T-cell (primary cell): ENCODE results near the gene CADM2. TPM values are rescaled to one million over a fixed set of nuclear protein-coding genes. Genes with fewer than 3 reads are reported as not detected.

Experiments
- ATAC-seq, 4 experiments: fragments of 200-7000 bp in 3 of 4; fragments of 150-1000 bp in 1 of 4; cut with Tn5 transposase; replicated peaks in 1 of 4; 1 replicate in 3 of 4; 2 replicates in 1 of 4; pipeline ENCODE4 v1.10.0; 2021; ENCODE audit warnings: moderate library complexity in 3 of 4, mild to moderate bottlenecking in 2 of 4, moderate number of reproducible peaks in 1 of 4
- CTCF ChIA-PET, 2 donors: fragments of 300-600 bp; sonication (Branson Sonifier 250); formaldehyde crosslinking; loops; one replicate each; lab custom pipeline; 2022; ENCODE audit warnings: antibody characterized with exemption in 2 of 2; lab: Charles Lee
- POLR2A ChIA-PET, 2 donors: fragments of 300-600 bp; sonication (Branson Sonifier 250); formaldehyde crosslinking; loops; one replicate each; lab custom pipeline; 2022; ENCODE audit warnings: antibody characterized with exemption in 2 of 2; lab: Charles Lee
- DNase-seq, 35 experiments: peaks; one replicate each; pipeline versions ENCODE4 v3.0.0 to v3.0.0-alpha.2; 2013 to 2023
- H3K27ac ChIP-seq: one replicate; pipeline ENCODE4 v1.5.1; 2013; ENCODE audit warnings: low read length
- H3K27me3 ChIP-seq, 2 experiments: replicated peaks in 1 of 2; 1 replicate in 1 of 2; 2 replicates in 1 of 2; pipeline versions ENCODE4 v1.6.1 to v1.7.0; 2013; ENCODE audit warnings: low read length in 1 of 2, mixed read lengths in 1 of 2; ENCODE audit not compliant: control insufficient read depth in 2 of 2, insufficient read depth in 2 of 2; ENCODE audit errors: extremely low read depth in 1 of 2
- H3K36me3 ChIP-seq, 2 donors: 1 replicate in 1 of 2; 2 replicates in 1 of 2; pipeline versions ENCODE4 v1.6.1 to v1.7.0; 2013; ENCODE audit warnings: low read length in 1 of 2; ENCODE audit not compliant: control insufficient read depth in 2 of 2, insufficient read depth in 1 of 2; ENCODE audit errors: extremely low read depth in 1 of 2
- H3K4me1 ChIP-seq, 2 experiments: 1 replicate in 1 of 2; 2 replicates in 1 of 2; pipeline versions ENCODE4 v1.6.1 to v1.7.0; 2013; ENCODE audit warnings: low read length in 2 of 2, mixed read lengths in 1 of 2; ENCODE audit not compliant: insufficient read depth in 2 of 2, control insufficient read depth in 1 of 2; ENCODE audit errors: extremely low read depth in 1 of 2
- H3K4me3 ChIP-seq, 2 donors: 1 replicate in 1 of 2; 2 replicates in 1 of 2; pipeline versions ENCODE4 v1.5.1 to v1.7.0; 2013; ENCODE audit warnings: mild to moderate bottlenecking in 2 of 2, low read length in 1 of 2, moderate library complexity in 1 of 2; ENCODE audit not compliant: control insufficient read depth in 1 of 2; ENCODE audit errors: extremely low read depth in 1 of 2
- H3K9me3 ChIP-seq: 2 replicates; pipeline ENCODE4 v1.7.0; 2013
- H3K27ac Mint-ChIP-seq, 2 donors: one replicate each; pipeline ENCODE4 v1.8.0; 2020 to 2021; ENCODE audit warnings: mild to moderate bottlenecking in 2 of 2, mixed read lengths in 2 of 2
- H3K27me3 Mint-ChIP-seq, 2 donors: one replicate each; pipeline ENCODE4 v1.8.0; 2021 to 2022; ENCODE audit warnings: mixed read lengths in 2 of 2
- H3K36me3 Mint-ChIP-seq: one replicate; pipeline ENCODE4 v1.8.0; 2021; ENCODE audit warnings: mixed read lengths
- H3K4me1 Mint-ChIP-seq, 3 donors: one replicate each; pipeline ENCODE4 v1.8.0; 2020 to 2022; ENCODE audit warnings: mixed read lengths in 3 of 3, mild to moderate bottlenecking in 1 of 3
- H3K4me3 Mint-ChIP-seq, 3 donors: one replicate each; pipeline ENCODE4 v1.8.0; 2020 to 2022; ENCODE audit warnings: mild to moderate bottlenecking in 3 of 3, mixed read lengths in 3 of 3, moderate library complexity in 3 of 3
- H3K9me3 Mint-ChIP-seq, 3 donors: one replicate each; pipeline ENCODE4 v1.8.0; 2020 to 2022; ENCODE audit warnings: mixed read lengths in 3 of 3
- WGBS: methylation state at CpG from one replicate; pipeline ENCODE4 v1.1.5; 2013; ENCODE audit warnings: missing lambda C conversion rate; ENCODE audit not compliant: insufficient coverage; 5-methylcytosine and 5-hydroxymethylcytosine counted together
- total RNA-seq, 35 experiments: library from RNA in 6 of 35; stranded (reverse) in 6 of 35; fragments of 120-200 nt in 1 of 35; gene quantifications; one replicate each; pipeline versions ENCODE4 v1.2.1 to v1.2.4 and lab custom pipeline; 2013 to 2026

Gene CADM2
- total RNA-seq, 5 donors from 2014 or later (not counting 1 experiment from before 2014, with no cell fraction given): 0.23 to 0.25 TPM; not detected in 3

DNA sequence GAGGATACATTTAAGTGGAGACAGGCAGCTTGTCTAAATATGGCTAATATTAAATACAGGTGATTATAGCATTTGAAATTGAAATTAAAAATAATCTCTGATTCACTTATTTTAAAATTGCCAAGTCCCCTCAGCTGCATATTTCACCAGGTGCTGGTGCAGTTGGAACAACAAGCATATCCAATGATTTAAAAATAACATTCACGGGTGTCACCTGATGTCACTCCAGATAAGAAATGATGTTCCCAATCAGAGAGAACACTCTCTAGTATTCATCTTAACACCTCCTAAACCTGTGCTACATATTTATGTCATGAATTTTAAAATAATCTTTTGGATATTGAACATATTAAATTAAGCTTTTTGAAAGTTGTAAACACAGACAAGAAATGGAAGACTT lies 249.9 kb downstream of the CADM2 start:
- ChIA-PET CTCF (no interaction called here), POLR2A (no interaction called here)
- H3K27me3 Mint-ChIP-seq: no peaks in the 10 kb centered on the region
- no peaks in the 10 kb centered on the region for H3K36me3 Mint-ChIP-seq
- DNase-seq: no peak
- no peaks in the 10 kb centered on the region for H3K4me1 Mint-ChIP-seq
- no peaks in the 10 kb centered on the region for H3K4me1 ChIP-seq
- no peak overlapping the region for H3K27ac ChIP-seq
- WGBS: no CpG with 5 or more reads among the region's 1 CpG
- no peak for ATAC-seq
- no peaks in the 10 kb centered on the region for H3K36me3 ChIP-seq
- no peak overlapping the region for H3K4me3 ChIP-seq
- H3K4me3 Mint-ChIP-seq: no peak overlapping the region
- H3K9me3 ChIP-seq: no peaks in the 10 kb centered on the region
- no peak overlapping the region for H3K27ac Mint-ChIP-seq
- H3K9me3 Mint-ChIP-seq: peaks cover 4 to 26% (median 14%) of the 10 kb centered on the region in 3 donors
- H3K27me3 ChIP-seq: no peaks in the 10 kb centered on the region

DNA sequence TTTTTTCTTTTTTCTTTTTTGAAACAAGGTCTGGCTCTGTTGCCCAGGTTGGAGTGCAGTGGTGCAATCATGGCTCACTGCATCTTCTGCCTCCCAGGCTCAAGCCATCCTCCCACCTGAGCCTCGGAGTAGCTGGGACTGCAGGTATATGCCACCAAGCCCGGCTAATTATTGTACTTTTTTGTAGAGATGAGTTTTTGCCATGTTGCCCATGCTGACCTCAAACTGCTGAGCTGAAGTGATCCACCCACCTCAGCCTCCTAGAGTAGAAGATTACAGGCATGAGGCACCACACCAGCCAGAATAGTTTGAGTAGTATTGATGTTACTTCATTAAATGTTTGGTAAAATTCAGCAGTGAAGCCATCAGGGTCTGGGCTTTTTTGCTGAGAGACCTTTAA lies 251.8 kb downstream of the CADM2 start:
- Mint-ChIP-seq H3K36me3 (no peaks in the 10 kb centered on the region), H3K9me3 (peaks cover 7 to 32% (median 18%) of the 10 kb centered on the region in 3 donors), H3K4me3 (no peak overlapping the region), H3K27me3 (no peaks in the 10 kb centered on the region), H3K27ac (no peak overlapping the region), H3K4me1 (no peaks in the 10 kb centered on the region)
- POLR2A ChIA-PET: no interaction called here
- ATAC-seq: no peak
- CTCF ChIA-PET: no interaction called here
- Histone ChIP-seq H3K4me1 (no peaks in the 10 kb centered on the region), H3K27me3 (no peaks in the 10 kb centered on the region), H3K36me3 (no peaks in the 10 kb centered on the region), H3K9me3 (no peaks in the 10 kb centered on the region), H3K4me3 (no peak overlapping the region), H3K27ac (no peak overlapping the region)
- no peak for DNase-seq
- no CpG with 5 or more reads among the region's 2 CpGs for WGBS

DNA sequence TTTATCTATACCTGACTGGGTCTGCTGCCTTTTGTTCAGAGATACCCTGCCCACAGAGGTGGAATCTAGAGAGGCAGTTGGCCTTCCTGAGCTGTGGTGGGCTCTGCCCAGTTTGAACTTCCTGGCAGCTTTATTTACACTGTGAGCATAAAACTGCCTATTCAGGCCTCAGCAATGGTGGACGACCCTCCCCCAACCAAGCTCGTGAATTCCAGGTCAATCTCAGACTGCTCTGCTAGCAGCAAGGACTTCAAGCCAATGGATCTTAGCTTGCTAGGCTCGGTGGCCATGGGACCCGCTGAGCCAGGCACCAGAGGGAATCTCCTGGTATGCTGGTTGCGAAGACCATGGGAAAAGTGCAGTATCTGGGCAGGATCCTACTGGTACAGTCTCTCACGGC lies 270.2 kb downstream of the CADM2 start:
- Mint-ChIP-seq H3K4me3 (no peak overlapping the region), H3K27me3 (no peaks in the 10 kb centered on the region), H3K9me3 (peaks cover 22 to 40% (median 34%) of the 10 kb centered on the region in 3 donors), H3K27ac (no peak overlapping the region), H3K4me1 (no peaks in the 10 kb centered on the region), H3K36me3 (no peaks in the 10 kb centered on the region)
- no peak overlapping the region for H3K27ac ChIP-seq
- DNase-seq: no peak
- WGBS: 61% methylated on average over 6 of the region's 6 CpGs
- ChIA-PET POLR2A (no interaction called here), CTCF (no interaction called here)
- no peaks in the 10 kb centered on the region for H3K4me1 ChIP-seq
- no peak for ATAC-seq
- no peaks in the 10 kb centered on the region for H3K9me3 ChIP-seq
- no peaks in the 10 kb centered on the region for H3K27me3 ChIP-seq
- no peak overlapping the region for H3K4me3 ChIP-seq
- no peaks in the 10 kb centered on the region for H3K36me3 ChIP-seq

DNA sequence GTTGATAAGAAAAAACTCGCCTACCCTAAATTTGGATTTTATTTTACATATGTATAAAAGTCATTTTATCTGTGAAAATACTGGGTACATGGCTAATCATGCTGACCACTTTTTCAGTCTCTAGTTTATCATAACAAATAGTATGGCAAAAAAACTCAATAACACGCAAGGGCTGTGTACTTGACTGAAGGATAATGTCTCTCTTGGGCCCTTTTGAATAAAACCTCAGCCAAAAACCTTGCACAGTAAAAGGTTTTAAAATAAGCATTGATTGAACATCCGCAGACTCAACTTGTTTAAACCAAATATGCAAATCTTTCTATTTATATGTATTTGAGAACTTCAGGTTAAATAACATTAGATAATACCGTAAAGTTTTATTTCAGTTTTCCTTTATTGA lies 285.3 kb downstream of the CADM2 start:
- Histone ChIP-seq H3K27me3 (no peaks in the 10 kb centered on the region), H3K27ac (no peak overlapping the region), H3K4me1 (no peaks in the 10 kb centered on the region), H3K36me3 (no peaks in the 10 kb centered on the region), H3K4me3 (no peak overlapping the region), H3K9me3 (no peaks in the 10 kb centered on the region)
- Mint-ChIP-seq H3K9me3 (peaks cover 0 to 8% (median 2%) of the 10 kb centered on the region in 3 donors), H3K27me3 (no peaks in the 10 kb centered on the region), H3K27ac (no peak overlapping the region), H3K4me1 (no peaks in the 10 kb centered on the region), H3K36me3 (no peaks in the 10 kb centered on the region), H3K4me3 (no peak overlapping the region)
- no peak for ATAC-seq
- POLR2A ChIA-PET: no interaction called here
- no peak for DNase-seq
- CTCF ChIA-PET: no interaction called here
- WGBS: no CpG with 5 or more reads among the region's 4 CpGs

DNA sequence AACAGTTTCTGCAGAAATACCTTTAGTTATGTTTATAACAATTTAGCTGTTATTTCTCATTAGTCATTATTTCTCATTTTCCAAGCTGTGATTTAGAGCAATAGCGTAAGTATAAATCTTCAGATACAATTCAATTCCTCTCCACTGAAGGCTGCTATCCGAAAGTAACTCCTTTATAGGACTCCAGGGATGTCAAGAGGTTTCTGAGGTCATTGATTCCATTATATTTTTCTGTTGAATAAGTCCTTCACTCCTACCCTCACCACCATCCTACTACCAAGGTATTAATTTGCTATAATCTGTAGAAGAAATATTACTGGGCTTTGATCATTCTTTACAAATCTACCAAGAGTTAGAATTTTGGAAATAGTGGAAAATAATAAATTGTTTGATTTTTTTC lies 285.7 kb downstream of the CADM2 start:
- no peak for ATAC-seq
- ChIA-PET POLR2A (no interaction called here), CTCF (no interaction called here)
- WGBS: no CpG with 5 or more reads among the region's 2 CpGs
- Histone ChIP-seq H3K27ac (no peak overlapping the region), H3K4me1 (no peaks in the 10 kb centered on the region), H3K36me3 (no peaks in the 10 kb centered on the region), H3K9me3 (no peaks in the 10 kb centered on the region), H3K4me3 (no peak overlapping the region), H3K27me3 (no peaks in the 10 kb centered on the region)
- no peak for DNase-seq
- H3K9me3 Mint-ChIP-seq: peaks cover 0 to 8% (median 2%) of the 10 kb centered on the region in 3 donors
- no peaks in the 10 kb centered on the region for H3K27me3 Mint-ChIP-seq
- no peak overlapping the region for H3K4me3 Mint-ChIP-seq
- no peak overlapping the region for H3K27ac Mint-ChIP-seq
- no peaks in the 10 kb centered on the region for H3K36me3 Mint-ChIP-seq
- no peaks in the 10 kb centered on the region for H3K4me1 Mint-ChIP-seq

DNA sequence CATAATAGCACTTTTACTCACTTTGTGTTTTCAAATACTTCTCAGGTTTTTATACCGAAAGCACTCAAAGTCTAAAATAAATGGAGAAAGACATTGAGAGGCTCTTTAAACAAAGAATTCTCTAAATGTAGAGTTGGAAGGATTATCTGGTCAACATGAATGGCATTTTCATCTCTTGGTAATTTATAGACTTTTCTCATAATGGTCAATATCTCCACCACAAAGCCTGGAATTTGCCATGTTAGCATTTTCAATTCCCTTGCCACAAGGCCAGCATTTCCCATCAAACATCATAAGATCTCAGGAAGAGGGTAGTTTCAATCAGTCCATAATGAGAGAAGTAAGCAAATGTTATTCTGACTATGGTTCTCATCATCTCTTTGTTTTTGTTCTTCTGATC lies 293.0 kb downstream of the CADM2 start:
- POLR2A ChIA-PET: no interaction called here
- Histone ChIP-seq H3K27ac (no peak overlapping the region), H3K4me3 (no peak overlapping the region), H3K9me3 (no peaks in the 10 kb centered on the region), H3K36me3 (no peaks in the 10 kb centered on the region), H3K4me1 (no peaks in the 10 kb centered on the region), H3K27me3 (no peaks in the 10 kb centered on the region)
- Mint-ChIP-seq H3K9me3 (peaks cover 3 to 6% (median 4%) of the 10 kb centered on the region in 3 donors), H3K27me3 (no peaks in the 10 kb centered on the region), H3K27ac (no peak overlapping the region), H3K36me3 (no peaks in the 10 kb centered on the region), H3K4me3 (no peak overlapping the region), H3K4me1 (no peaks in the 10 kb centered on the region)
- no peak for ATAC-seq
- no CpG with 5 or more reads among the region's 1 CpG for WGBS
- DNase-seq: no peak
- CTCF ChIA-PET: no interaction called here

DNA sequence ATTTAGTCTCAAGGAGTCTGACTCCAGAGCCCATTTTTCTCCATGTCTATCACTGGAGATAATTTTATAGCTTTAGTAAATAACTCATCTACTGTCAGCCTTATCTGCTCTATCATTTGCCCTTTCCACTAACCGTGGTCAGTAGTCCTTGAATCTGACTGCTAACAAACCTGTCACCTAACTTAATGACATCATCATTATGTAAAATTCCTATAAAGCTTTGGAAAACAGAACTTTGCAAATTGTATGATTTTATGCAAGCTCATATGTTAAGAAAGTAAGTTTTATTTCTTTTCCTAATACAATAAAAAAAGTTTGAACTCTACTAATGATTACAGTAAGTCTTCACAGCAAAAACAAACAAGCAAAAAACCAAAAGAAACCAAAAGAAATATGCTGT lies 293.9 kb downstream of the CADM2 start:
- no peaks in the 10 kb centered on the region for H3K36me3 Mint-ChIP-seq
- Histone ChIP-seq H3K4me1 (no peaks in the 10 kb centered on the region), H3K4me3 (no peak overlapping the region), H3K27me3 (no peaks in the 10 kb centered on the region), H3K36me3 (no peaks in the 10 kb centered on the region), H3K9me3 (no peaks in the 10 kb centered on the region), H3K27ac (no peak overlapping the region)
- no peaks in the 10 kb centered on the region for H3K27me3 Mint-ChIP-seq
- ChIA-PET CTCF (no interaction called here), POLR2A (no interaction called here)
- peaks cover 3 to 6% (median 4%) of the 10 kb centered on the region in 3 donors for H3K9me3 Mint-ChIP-seq
- no peaks in the 10 kb centered on the region for H3K4me1 Mint-ChIP-seq
- H3K27ac Mint-ChIP-seq: no peak overlapping the region
- ATAC-seq (no peak), DNase-seq (no peak)
- H3K4me3 Mint-ChIP-seq: no peak overlapping the region
- no CpG with 5 or more reads among the region's 1 CpG for WGBS
